NCI-H2107 (cell line): Measurements from ENCODE around the gene C5orf58.
"Not testable (repeated sequence)": the region's sequence is repeated elsewhere in the genome, so short reads cannot be mapped to it uniquely, and the experiment has no call there.

Experiments used
- DNase-seq: peaks from one replicate; lab custom pipeline; 2025; lab: John Stamatoyannopoulos, UW

The C5orf58 gene

DNA sequence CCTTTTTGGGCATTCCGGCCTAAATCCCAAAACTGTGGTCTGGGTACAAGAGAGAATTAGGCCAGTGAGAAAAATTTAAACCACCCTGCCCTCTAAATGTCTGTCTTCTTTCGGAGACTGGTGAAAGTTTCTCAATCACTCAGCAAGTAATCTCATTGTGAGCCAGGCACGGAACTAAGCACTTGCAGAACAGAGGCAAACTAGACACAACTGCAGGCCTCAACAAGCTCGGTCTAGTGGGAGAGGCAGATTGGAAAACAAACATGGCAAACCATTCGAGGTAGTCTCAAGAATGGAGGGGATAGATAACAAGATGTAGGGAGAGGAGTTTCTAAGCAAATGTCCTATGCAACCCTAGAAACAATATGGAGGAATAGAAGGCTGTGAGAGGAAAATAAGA is 8.9 kb upstream of the C5orf58 start:
- no peak for DNase-seq

DNA sequence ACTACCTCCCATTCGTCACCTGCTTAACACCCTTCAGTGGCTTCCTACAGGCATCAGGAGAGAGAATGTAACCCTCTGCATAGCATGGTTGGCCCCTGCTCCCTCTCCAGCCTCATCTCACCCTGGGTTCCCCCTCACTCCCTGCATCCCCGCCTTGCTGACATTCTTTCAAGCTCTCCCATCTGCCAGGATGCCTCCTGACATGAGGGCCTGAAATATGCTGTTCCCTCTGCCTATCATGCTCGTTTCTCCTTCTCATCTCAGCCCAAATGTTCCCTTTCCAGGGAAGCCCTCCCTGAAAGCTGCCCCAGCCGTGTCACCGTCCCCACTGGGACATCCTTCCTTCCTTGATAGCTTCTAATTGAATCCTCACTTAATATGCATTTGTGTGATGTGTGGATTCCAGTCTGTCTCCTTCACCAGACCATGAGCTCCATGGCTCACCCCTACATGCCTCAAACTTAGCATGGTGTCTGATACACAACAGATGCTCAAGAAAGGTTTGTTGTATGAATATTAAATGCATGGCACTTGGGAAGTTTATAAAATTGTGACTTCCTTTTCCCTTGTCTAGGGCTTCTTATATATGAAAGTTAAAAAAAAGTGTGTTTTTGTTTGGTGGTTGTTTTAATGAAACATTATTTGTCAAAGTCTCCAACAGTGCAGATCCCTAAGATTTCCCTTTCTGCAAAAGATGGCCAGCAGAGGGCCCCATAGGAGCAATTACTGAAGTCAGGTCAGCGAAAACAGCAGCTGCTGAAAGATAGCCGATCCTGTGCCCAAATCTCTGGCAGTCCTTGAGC is 7.3 kb upstream of the C5orf58 start:
- peak; percentile 12 for DNase-seq

DNA sequence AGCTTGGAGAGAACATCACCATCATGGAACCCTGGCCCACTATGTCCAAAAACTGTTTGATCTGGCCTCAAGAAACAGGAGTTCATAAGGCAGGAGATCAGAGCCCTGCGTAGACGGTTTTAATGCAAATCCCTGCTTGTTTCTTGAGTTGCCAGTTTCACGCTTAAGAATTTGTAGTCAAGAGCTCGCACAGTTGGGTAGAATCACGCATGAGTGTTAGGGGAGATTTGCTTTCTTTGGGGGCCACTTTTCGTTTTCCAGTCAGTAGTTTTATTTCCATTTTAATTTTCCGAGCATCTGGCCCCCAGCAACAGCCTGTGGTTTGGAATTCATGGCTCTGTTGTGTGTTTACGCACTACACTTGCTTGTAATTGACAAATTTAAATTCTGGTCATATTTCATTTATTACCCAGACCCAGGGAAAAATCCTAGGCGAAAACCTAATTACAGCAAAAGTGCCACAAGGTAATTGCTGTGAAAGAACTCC is 6.6 kb upstream of the C5orf58 start:
- no peak for DNase-seq

DNA sequence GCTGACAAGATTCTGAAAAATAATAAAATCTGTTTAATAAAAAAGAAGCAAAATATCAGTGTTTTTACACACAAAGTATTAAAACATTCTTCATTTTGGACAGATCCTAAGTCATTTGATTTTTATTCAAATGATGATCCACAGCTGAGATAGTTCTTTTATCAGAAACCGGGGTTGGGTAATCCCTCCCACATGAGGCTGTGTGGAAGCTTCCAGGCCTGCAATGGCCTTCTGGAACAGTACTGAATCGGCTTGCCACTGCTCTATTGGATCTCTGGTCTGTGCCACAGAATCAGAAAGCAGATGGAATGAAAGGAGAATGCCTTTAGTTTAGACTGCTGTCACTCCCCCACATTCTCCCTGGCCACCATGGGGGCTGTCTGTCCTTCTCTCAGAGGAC is 6.1 kb upstream of the C5orf58 start:
- DNase-seq, result no peak

DNA sequence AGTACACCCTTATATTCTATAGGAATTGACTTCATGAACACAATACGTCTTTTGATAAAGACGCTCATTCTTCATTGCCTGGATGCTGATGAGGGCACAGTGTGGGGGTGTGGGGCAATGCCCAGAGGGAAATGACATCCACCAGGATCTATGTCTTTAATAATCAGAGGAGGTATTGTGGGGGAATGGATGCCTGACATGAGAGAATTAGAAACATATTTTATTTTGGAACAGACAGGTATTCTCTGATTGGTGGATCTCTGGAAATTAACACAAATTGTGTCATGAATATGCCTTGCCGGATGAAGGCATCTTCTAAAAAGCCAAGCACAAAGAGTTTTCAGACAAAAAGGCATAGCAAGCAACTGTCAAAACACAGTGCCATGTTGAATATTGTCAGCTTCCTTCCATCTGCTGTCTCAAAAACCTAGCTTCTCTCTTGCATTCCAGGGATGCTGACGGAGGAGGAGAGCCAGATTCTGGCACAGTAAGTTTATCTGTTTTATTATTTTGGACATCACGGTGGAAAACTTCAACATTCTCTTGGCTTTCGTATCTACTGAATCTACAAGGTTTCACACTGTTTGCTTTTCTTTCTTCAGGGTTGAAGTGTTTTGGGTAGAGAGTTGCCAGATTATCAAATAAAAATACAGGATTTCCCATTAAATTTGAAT is 3.9 kb upstream of the C5orf58 start:
- DNase-seq, result no peak

DNA sequence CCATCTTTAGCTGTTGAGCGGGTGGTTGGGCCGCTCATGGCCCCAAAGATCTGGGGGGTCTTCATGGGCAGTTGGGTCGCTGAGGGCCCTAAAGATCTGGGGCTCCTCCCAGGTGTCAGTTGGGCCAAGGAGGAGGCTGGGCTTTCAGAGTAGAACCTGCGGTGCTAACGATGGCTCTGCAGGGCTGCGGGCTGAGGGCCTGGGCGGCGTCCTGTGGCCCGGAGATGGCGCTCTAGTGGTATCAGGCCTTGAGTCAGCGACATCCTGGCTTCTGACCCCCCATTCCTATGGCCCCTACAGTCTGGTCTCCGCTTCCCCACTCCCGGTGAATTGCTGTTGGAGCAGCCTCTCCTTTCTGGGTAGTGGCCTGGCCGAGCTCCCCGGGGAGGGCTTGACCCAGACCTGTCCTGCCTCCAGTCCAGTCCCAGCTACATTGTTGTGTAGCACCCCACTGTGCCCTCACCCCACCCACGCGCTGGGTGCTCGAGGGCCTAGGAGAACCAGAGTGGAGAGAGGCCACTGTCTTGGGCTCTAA is 640 bp downstream of the C5orf58 start:
- DNase-seq, result no peak

DNA sequence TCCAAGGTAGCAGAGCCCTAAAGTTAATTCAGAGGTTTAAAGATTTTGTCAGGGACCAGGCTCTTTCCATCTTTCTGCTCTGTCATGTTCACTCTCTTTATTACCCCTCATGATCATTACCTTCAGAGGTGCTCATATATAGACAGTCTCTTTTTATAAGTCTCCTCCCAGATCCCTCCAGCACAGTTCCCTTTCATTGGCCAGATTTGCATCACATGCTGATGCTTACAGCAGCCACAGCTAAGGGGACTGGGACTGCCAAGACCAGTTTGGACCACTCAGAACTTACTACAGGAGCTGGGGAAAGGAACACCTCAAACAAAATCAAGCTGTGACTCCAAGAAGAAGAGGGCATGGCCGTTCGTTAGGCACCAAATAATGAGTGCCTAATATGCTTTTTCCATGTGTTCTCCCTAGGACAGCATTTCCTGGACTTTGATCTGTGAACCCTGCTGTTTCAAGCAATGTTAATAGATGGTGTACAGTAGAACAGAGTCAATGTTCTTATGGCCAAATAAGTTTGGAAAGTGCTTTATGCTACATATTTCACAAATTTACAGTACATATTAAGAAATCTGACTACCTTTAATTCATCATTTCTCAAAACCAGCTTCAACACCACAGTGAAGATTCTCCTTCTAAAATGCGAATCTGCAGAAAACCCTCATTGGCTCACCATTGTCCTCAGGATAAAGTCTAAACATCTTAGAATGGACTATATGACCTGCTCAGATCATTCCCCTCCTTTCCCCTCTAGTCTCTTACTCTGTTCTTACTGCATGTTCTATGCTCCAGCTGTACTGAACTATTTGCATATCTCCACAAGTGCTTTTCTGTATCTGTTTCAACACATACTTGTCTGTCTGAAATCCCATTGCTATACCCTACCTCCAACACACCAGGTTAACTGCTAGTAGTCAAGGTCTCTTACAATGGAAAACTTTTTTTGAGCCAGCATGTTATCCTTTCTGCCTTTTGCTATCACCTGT is 3.4 kb downstream of the C5orf58 start:
- DNase-seq, result no peak

DNA sequence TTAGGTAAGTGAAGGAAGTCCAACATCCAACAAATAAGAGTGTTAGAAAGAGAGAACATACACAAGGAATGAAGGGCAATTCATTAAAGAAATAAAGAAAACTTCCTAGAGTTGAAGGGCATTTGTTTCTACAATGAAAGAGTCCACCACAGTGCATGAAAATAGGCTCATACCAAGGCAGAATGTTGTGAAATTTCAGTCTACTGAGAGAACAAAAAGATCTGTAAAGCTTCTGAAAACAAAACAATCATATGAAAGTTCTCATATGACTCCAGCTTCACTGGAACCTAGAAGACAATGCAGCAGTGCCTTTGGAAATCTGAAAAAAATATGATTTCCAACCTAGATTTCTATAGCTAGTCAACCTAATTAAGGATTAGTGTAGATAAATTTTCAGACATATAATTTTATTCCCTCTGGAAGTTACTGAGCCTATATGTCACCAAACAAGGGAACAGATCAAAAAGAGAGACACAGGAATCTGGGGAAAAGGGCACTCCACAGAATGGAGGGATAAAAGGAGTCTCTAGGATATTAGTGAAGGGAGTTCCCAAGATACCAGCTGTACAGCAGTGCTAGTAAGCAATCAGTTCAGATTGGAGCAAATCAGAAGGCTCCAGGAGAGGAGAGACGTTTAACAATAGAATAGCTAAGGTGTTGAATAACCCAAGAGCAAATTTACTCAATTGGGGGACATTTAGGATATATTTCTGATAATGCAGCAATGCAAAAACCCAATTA is 5.8 kb downstream of the C5orf58 start:
- no peak for DNase-seq

DNA sequence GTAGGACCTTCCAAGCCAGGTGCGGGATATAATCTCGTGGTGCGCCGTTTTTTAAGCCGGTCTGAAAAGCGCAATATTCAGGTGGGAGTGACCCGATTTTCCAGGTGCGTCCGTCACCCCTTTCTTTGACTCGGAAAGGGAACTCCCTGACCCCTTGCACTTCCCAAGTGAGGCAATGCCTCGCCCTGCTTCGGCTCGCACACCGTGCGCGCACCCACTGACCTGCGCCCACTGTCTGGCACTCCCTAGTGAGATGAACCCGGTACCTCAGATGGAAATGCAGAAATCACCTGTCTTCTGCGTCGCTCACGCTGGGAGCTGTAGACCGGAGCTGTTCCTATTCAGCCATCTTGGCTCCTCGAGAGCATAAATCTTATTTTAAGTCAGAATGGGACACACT is 12.7 kb downstream of the C5orf58 start:
- DNase-seq, result not testable (repeated sequence)

DNA sequence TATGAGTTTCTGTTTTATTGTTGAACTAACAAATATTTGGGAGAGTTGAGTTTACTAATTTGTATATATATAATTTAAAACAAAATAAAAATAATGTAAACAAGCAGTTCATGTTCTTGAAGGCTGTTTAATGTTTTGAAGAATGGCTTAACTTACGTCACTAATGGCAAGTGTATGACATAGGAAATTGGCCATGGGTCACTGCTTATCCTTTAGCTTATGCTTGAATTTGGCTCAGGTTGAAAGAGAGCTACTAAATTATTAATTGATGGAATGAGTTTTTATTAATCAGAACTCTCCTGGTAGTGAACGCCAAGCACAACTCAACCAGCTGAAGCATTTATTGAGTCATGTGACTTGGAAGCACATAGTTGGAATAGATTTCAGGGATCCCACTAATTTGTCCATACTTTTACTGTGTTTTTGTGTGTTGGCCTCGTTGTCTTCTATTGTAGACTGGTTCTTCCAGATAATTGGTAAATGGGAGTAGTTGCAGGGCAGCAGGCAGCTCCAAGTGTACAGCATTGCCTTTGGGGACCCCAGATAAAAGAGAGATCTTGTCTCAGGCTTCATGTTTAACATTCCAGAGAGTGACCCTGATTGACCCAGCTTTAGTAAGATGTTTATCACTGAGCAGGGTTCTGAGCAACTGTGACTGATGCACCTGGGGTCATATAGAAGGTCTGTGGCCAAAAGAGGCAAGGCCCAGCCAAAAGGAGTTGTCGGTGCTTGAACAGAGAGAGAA is 13.5 kb downstream of the C5orf58 start:
- no peak for DNase-seq

DNA sequence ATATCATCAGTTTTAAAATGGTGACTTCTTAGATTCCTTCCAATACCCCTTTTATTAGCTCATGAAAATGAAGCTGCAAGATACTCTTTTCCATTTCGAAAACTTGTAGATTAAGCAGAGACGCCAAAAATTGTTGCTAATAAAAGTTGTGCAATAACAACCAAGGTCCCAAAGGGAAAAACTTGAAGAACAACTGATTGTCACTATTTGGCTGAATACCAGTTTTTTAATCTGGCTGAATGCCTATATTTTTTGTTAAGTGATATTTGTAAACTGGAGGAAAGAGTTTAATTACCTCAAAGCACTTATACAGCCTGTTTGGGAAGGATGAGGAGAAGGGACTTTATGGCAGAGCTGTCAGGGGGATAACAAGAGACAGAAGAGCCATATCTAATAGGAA is 14.6 kb downstream of the C5orf58 start:
- DNase-seq, result no peak

DNA sequence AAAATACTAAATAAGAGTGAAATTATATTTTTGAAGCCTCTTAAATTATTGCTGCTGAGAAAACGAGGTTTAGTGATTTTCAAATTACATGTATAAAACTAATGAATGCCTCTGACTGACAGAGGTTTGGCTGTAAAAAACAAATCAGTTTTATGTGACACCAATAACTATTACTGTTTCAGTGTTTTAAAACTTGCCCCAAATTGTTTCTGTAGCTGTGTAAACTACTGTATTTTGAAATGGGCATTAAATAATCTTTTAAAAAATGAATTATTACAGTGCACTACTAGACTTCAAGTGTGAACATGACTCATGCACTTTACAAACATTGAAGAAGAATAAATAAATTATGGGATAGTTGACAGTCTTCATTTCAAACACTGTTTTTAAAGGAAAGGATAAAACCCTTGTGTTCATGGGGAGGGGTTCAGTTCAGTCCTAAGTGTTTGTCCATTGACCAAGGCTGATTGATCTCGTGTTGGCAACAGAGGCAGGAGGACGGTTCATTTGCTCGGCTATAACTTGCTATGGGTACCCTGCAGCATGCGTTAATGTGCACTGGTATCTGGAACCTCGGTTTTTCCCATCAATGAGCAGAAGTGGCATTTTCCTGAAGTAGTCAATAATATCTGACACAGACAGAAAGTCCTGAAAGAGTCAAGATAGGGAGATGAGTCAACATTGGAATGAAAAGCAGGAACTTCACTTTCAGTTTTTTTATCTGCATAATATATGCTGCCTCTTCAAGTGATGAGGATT is 15.6 kb downstream of the C5orf58 start:
- DNase-seq, result no peak

DNA sequence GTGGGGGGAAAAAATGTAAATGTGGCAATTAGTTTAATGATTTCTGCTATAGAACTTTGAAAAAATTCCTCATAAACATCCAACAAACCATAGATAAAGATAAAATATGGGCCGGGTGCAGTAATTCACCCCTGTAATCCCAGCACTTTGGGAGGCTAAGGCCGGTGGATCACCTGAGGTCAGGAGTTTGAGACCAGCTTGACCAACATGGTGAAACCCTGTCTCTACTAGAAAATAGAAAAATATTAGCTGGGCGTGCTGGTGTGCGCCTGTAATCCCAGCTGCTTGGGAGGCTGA is 16.1 kb downstream of the C5orf58 start:
- DNase-seq, result not testable (repeated sequence)

DNA sequence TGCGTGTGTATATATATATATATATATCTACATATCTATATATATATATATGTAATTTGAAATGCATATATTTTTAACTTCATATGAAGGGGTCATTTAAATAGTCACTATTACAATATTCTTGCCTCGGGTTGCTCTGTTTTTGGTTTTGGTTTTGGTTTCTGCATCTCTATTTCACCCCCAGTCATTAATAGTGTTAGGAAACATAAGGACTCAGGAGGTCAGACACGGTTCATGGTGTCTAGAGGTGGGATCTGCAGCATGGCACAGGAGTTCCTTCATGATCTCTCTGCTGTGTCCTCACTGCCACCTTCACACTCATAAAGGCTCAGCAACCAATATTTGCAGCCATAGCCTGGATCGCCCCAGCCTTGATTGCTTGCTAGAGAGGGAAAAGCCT is 16.6 kb downstream of the C5orf58 start:
- no peak for DNase-seq

DNA sequence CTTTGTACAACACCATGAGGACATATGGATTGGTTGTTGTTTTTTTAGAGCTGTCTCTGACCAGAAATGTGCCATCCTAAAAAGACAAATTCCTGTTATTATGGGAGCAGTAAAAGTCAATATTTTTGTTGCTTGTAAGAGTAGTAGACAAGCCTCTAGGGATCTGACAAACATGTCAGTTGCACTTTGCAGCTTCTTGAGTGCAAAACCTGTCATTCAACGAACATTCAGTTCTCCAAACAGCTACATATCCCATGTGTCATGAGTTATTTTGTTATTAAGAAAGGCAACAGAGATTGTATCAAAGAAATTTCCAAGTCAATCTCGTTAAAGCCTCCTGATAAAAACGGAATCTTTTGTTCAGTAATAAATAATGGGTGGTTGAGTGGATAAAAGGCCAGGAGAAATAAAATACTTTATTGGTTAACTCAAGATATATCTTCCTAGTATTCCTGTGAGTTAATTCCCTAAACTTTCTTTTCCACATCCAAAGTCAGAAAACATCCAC is 18.1 kb downstream of the C5orf58 start:
- DNase-seq, result no peak

DNA sequence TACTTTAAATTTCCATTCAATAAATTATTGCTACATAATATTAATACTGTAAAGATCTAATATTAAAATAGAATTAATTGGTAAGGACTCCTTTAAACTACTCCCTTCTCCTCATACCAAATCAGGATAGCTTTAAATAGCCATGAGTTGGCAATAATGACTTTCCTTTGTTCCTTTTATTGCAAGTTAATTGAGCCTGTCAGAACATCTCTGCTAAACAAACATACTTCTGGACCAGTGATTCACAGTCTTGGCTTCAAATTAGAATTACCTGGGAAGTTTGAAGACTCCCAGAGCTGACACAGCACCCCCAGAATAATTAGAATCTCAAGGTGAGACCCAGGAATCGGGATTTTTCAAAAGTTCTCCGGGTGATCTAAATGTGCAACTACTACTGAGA is 18.7 kb downstream of the C5orf58 start:
- DNase-seq, result no peak

DNA sequence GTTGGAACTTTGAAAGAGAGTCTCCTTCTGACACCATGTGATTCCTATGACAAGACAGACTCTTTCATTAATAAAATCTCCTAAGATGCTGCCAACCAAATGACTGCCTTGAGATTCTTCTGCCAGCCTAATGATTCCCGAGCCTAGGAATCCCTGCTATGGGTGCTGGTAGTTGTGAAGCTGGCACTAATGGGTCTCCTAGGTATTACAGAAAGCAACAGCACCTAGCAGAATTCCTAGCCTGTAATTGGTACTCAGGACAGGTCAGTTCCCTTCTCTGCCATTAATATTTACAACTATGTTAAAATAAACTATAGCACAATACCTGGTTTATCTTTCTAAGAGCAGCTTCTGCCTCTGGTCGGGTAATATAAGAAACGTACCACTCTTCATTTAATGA is 19.3 kb downstream of the C5orf58 start:
- DNase-seq, result no peak

DNA sequence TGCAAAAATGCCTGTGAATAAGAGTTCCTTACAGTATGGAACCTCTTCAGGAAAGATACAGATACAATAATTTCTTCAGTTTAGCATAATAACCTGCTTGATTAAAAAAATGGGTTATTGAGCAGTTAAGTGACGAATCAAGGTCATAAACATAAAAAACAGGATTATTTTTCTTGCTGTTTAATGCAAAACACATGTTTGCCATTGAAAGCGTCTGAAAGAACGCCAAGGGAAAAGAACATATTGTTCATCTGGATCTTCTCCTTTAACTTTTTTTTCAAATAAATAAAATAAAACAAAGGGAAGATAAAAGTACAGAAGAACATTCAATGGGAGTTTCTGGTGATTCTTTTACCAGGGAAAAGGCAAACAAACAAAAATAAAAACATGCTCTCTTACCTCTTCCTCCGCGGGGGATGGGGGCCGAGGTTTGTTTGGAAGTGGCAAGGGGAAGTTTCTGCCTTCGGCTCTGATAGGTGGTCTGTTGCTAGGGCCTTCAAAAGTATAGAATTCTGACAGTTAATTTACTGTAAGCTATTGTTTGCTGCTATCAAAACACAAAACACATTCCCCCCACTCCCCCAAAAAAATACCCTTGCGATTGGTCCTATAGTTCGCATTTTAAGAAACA is 20.1 kb downstream of the C5orf58 start:
- no peak for DNase-seq

DNA sequence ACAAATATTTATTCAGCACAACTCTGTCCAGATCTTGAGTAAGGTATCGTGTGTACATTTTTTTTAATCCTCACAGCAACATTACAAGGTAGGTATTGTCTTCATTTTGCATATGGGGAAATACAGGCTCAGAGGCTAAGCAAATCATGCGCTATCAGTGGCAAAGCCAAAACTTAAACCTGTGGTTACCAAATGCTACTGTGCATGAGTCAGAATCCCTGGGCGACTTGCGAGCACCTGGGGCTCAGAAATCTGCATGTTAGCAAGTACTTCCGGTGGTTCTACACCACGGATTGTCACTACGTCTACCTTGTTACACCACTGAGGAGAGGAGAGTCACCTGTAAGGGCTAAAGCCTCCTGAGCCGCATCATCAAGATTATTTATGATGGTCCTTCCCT is 21.3 kb downstream of the C5orf58 start:
- DNase-seq, result peak; percentile 14
